ENCODE results near the gene RGS6. TPM values are rescaled to one million over a fixed set of nuclear protein-coding genes. Genes with fewer than 3 reads are reported as not detected.

RGS6 gene
- polyA plus RNA-seq, 3 donors: not detected

- no peak overlapping the region for H3K27ac ChIP-seq (ENCODE audit: low read depth in 1 of 2, low read length in 2 of 2)
- no peaks in the 10 kb centered on the region for H3K9me3 ChIP-seq (replicated peaks in 1 of 2; ENCODE audit: control insufficient read depth in 1 of 2, insufficient read depth in 1 of 2, low read length in 2 of 2)
- no peak overlapping the region for H3K4me3 Mint-ChIP-seq
- H3K4me1 ChIP-seq (ENCODE audit: control insufficient read depth in 1 of 2, insufficient read depth in 2 of 2, low read length in 2 of 2): no peaks in the 10 kb centered on the region
- H3K9ac ChIP-seq (ENCODE audit: insufficient read depth, low read length, poor library complexity, severe bottlenecking): no peak overlapping the region
- no peak for DNase-seq
- H2AFZ ChIP-seq (ENCODE audit: insufficient read depth, low read depth, low read length, poor library complexity, severe bottlenecking): no peak overlapping the region
- H3K9me3 Mint-ChIP-seq: peaks cover 0 to 3% (median 0%) of the 10 kb centered on the region in 7 donors
- H3K27me3 ChIP-seq (ENCODE audit: control insufficient read depth in 2 of 2, insufficient read depth in 2 of 2, low read length in 2 of 2): no peaks in the 10 kb centered on the region
- peak overlapping the region in 1 of 7 donors; percentile 24 for H3K27ac Mint-ChIP-seq
- H3K36me3 Mint-ChIP-seq: no peaks in the 10 kb centered on the region
- no peaks in the 10 kb centered on the region for H3K4me1 Mint-ChIP-seq
- H4K20me1 ChIP-seq (ENCODE audit: insufficient read depth, low read length): no peaks in the 10 kb centered on the region
- H3K36me3 ChIP-seq (replicated peaks in 1 of 2; ENCODE audit: control insufficient read depth in 1 of 2, insufficient read depth in 2 of 2, low read length in 2 of 2): no peaks in the 10 kb centered on the region
- H3K27me3 Mint-ChIP-seq (ENCODE audit: low read depth in 3 of 3): peaks cover 2 to 8% (median 6%) of the 10 kb centered on the region in 3 donors
- TF ChIP-seq, protein P1, sequence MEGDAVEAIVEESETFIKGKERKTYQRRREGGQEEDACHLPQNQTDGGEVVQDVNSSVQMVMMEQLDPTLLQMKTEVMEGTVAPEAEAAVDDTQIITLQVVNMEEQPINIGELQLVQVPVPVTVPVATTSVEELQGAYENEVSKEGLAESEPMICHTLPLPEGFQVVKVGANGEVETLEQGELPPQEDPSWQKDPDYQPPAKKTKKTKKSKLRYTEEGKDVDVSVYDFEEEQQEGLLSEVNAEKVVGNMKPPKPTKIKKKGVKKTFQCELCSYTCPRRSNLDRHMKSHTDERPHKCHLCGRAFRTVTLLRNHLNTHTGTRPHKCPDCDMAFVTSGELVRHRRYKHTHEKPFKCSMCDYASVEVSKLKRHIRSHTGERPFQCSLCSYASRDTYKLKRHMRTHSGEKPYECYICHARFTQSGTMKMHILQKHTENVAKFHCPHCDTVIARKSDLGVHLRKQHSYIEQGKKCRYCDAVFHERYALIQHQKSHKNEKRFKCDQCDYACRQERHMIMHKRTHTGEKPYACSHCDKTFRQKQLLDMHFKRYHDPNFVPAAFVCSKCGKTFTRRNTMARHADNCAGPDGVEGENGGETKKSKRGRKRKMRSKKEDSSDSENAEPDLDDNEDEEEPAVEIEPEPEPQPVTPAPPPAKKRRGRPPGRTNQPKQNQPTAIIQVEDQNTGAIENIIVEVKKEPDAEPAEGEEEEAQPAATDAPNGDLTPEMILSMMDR (IDR thresholded peaks at IDR 0.05): no peak
- intact Hi-C loops (cut with micrococcal nuclease): no loop called here
- 84% methylated on average over 5 of the region's 8 CpGs for WGBS (ENCODE audit: insufficient coverage)
- H3K4me2 ChIP-seq (replicated peaks; ENCODE audit: extremely low read depth, low read length, poor library complexity, severe bottlenecking): no peak overlapping the region
- H3K79me2 ChIP-seq (ENCODE audit: insufficient read depth, low read length): no peaks in the 10 kb centered on the region
- H3K4me3 ChIP-seq (replicated peaks in 1 of 3; ENCODE audit: low read depth in 2 of 3, low read length in 3 of 3): no peak overlapping the region
Measured at GRCh38 chr14:71960494-71961353, 28.5 kb downstream of the RGS6 start.

DNA sequence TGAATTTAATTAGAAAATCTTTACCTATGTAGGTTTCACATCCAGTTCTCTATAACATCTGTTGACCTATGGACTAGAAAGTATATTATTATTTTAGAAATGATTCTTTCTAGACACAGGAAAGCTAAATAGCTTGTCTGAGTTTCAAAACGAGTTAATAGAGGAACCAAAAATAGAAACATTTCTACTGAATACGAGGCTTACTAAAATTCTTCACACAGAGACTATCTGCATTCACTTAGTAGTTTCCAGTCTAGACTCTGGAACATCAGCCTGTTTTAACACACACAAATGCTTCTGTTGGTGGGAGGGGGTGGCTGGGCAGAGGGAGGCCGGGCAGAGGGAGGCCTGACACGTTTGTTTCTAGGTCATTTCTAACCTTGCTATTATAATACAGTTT is 29.7 kb downstream of the RGS6 start:
- H3K27ac ChIP-seq (ENCODE audit: low read depth in 1 of 2, low read length in 2 of 2): no peak overlapping the region
- no peak overlapping the region for H3K9ac ChIP-seq (ENCODE audit: insufficient read depth, low read length, poor library complexity, severe bottlenecking)
- no peaks in the 10 kb centered on the region for H3K4me1 ChIP-seq (ENCODE audit: control insufficient read depth in 1 of 2, insufficient read depth in 2 of 2, low read length in 2 of 2)
- DNase-seq: no peak
- no CpG with 5 or more reads among the region's 4 CpGs for WGBS (ENCODE audit: insufficient coverage)
- Mint-ChIP-seq H3K4me3 (no peak overlapping the region), H3K27me3 (ENCODE audit: low read depth in 3 of 3) (peaks cover 2 to 7% (median 6%) of the 10 kb centered on the region in 3 donors), H3K9me3 (peaks cover 0 to 1% (median 0%) of the 10 kb centered on the region in 7 donors), H3K4me1 (no peaks in the 10 kb centered on the region), H3K27ac (no peak overlapping the region), H3K36me3 (no peaks in the 10 kb centered on the region)
- no peak overlapping the region for H2AFZ ChIP-seq (ENCODE audit: insufficient read depth, low read depth, low read length, poor library complexity, severe bottlenecking)
- TF ChIP-seq, protein P1 (IDR thresholded peaks at IDR 0.05): no peak
- H4K20me1 ChIP-seq (ENCODE audit: insufficient read depth, low read length): no peaks in the 10 kb centered on the region
- no peak overlapping the region for H3K4me2 ChIP-seq (replicated peaks; ENCODE audit: extremely low read depth, low read length, poor library complexity, severe bottlenecking)
- H3K27me3 ChIP-seq (ENCODE audit: control insufficient read depth in 2 of 2, insufficient read depth in 2 of 2, low read length in 2 of 2): no peaks in the 10 kb centered on the region
- H3K9me3 ChIP-seq (replicated peaks in 1 of 2; ENCODE audit: control insufficient read depth in 1 of 2, insufficient read depth in 1 of 2, low read length in 2 of 2): no peaks in the 10 kb centered on the region
- intact Hi-C loops (cut with micrococcal nuclease): no loop called here
- H3K4me3 ChIP-seq (replicated peaks in 1 of 3; ENCODE audit: low read depth in 2 of 3, low read length in 3 of 3): no peak overlapping the region
- no peaks in the 10 kb centered on the region for H3K36me3 ChIP-seq (replicated peaks in 1 of 2; ENCODE audit: control insufficient read depth in 1 of 2, insufficient read depth in 2 of 2, low read length in 2 of 2)
- H3K79me2 ChIP-seq (ENCODE audit: insufficient read depth, low read length): no peaks in the 10 kb centered on the region
